ENCODE data around the gene FOXO6. TPM values are rescaled to one million over a fixed set of nuclear protein-coding genes. Genes with fewer than 3 reads are reported as not detected.

FOXO6 gene
- total and polyA plus RNA-seq, 12 donors = 0.30 to 2.6 (median 1.3) TPM

- peaks cover 0 to 36% (median 9%) of the 10 kb centered on the region in 9 donors for H3K4me1 ChIP-seq
- TF ChIP-seq, protein P1, sequence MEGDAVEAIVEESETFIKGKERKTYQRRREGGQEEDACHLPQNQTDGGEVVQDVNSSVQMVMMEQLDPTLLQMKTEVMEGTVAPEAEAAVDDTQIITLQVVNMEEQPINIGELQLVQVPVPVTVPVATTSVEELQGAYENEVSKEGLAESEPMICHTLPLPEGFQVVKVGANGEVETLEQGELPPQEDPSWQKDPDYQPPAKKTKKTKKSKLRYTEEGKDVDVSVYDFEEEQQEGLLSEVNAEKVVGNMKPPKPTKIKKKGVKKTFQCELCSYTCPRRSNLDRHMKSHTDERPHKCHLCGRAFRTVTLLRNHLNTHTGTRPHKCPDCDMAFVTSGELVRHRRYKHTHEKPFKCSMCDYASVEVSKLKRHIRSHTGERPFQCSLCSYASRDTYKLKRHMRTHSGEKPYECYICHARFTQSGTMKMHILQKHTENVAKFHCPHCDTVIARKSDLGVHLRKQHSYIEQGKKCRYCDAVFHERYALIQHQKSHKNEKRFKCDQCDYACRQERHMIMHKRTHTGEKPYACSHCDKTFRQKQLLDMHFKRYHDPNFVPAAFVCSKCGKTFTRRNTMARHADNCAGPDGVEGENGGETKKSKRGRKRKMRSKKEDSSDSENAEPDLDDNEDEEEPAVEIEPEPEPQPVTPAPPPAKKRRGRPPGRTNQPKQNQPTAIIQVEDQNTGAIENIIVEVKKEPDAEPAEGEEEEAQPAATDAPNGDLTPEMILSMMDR (IDR thresholded peaks at IDR 0.05) = no peak
- intact Hi-C loops (cut with DNase I) = no loop called here
- H3K27me3 ChIP-seq = peaks cover 0 to 18% (median 0%) of the 10 kb centered on the region in 7 donors
- WGBS, 2 donors = 65 to 73% methylated on average over 10 of the region's 10 CpGs
- H3K9me3 ChIP-seq = no peaks in the 10 kb centered on the region
- H3K4me3 ChIP-seq = no peak overlapping the region
- H3K36me3 ChIP-seq = no peaks in the 10 kb centered on the region
- no peak overlapping the region for H3K27ac ChIP-seq
- no peak for ATAC-seq
- DNase-seq = no peak
These were observed 33.1 kb downstream of the FOXO6 start for GRCh38 chr1:41394369-41394744.

- H3K4me1 ChIP-seq = peaks cover 0 to 44% (median 11%) of the 10 kb centered on the region in 9 donors
- ATAC-seq (peak in 7 of 8 donors; percentile 18 to 54 (median 31)), DNase-seq (no peak)
- H3K27me3 ChIP-seq = peaks cover 0 to 18% (median 0%) of the 10 kb centered on the region in 7 donors
- H3K36me3 ChIP-seq = no peaks in the 10 kb centered on the region
- 48 to 52% methylated on average over 14 of the region's 14 CpGs for WGBS, 2 donors
- TF ChIP-seq, protein P1 (IDR thresholded peaks at IDR 0.05) = no peak
- H3K27ac ChIP-seq = no peak overlapping the region
- H3K4me3 ChIP-seq = no peak overlapping the region
- peaks cover 0 to 2% (median 0%) of the 10 kb centered on the region in 11 donors for H3K9me3 ChIP-seq
- intact Hi-C loops (cut with DNase I) = no loop called here
These were observed 34.0 kb downstream of the FOXO6 start for GRCh38 chr1:41394959-41395956.

GRCh38 chr1:41396084-41396483 lies 34.9 kb downstream of the FOXO6 start:
- H3K4me3 ChIP-seq = no peak overlapping the region
- TF ChIP-seq, protein P1 (IDR thresholded peaks at IDR 0.05) = no peak
- H3K27ac ChIP-seq = no peak overlapping the region
- H3K9me3 ChIP-seq = peaks cover 0 to 6% (median 0%) of the 10 kb centered on the region in 11 donors
- intact Hi-C loops (cut with DNase I) = no loop called here
- DNase-seq (no peak), ATAC-seq (peak in 2 of 8 donors; percentile 14 to 32)
- H3K27me3 ChIP-seq = peaks cover 0 to 18% (median 0%) of the 10 kb centered on the region in 7 donors
- no peaks in the 10 kb centered on the region for H3K36me3 ChIP-seq
- H3K4me1 ChIP-seq = peaks cover 0 to 44% (median 11%) of the 10 kb centered on the region in 9 donors
- 40 to 46% methylated on average over 14 of the region's 14 CpGs for WGBS, 2 donors

- peaks cover 0 to 44% (median 11%) of the 10 kb centered on the region in 9 donors for H3K4me1 ChIP-seq
- intact Hi-C loops (cut with DNase I) = no loop called here
- ATAC-seq = no peak
- H3K9me3 ChIP-seq = peaks cover 0 to 6% (median 0%) of the 10 kb centered on the region in 11 donors
- TF ChIP-seq, protein P1 (IDR thresholded peaks at IDR 0.05) = no peak
- DNase-seq = no peak
- 82 to 83% methylated on average over 5 of the region's 5 CpGs for WGBS, 2 donors
- no peak overlapping the region for H3K27ac ChIP-seq
- H3K4me3 ChIP-seq = no peak overlapping the region
- no peaks in the 10 kb centered on the region for H3K36me3 ChIP-seq
- H3K27me3 ChIP-seq = peaks cover 0 to 18% (median 2%) of the 10 kb centered on the region in 7 donors
These were observed 35.8 kb downstream of the FOXO6 start for GRCh38 chr1:41397020-41397419.
